ENCODE measurements around the gene PREB. TPM values are rescaled to one million over a fixed set of nuclear protein-coding genes. Genes with fewer than 3 reads are reported as not detected.

Gene PREB
- total RNA-seq, 2 donors from 2014 or later, result 74.0 to 88.9 TPM

DNA sequence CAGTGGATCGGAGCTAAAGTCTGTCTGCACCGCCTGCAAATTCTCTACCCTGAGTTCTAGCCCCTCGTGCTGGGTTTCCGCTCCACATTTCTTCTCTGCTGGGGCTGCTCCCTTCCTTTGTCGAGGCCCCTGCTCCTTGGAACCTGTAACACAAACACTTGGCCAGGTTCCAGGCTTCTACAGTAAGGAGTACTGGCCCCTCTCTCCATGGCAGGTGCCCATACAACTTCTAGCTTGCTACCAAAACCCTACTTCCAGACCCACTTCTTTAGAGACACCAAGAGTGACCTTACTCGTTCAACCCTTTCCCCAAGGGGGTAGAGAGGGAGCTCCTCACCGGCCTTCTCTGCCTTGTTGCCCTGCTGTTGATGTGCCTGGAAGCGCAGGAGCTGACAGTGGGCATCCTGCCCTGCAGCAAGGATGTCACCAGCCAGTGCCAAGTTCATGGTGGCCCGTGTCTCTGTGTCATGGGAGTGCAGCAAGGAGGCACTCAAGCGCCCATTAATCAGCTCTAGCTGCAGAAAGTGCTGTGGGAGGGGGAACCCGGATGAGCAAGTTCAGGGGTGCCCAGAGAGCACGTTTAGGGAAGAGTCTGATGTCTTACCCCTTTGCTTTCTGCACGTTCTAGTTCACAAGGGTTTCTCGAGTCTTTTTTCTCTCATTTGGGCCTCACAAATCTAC lies 1.1 kb downstream of the PREB start:
- intact Hi-C loops (cut with DNase I), result no loop called here
- peaks cover 7 to 17% of the 10 kb centered on the region in 2 donors for H3K36me3 ChIP-seq
- no peaks in the 10 kb centered on the region for H3K27me3 ChIP-seq (replicated peaks; ENCODE audit: insufficient read depth)
- peak overlapping the region; percentile 78 to 96 for H3K4me3 ChIP-seq
- peaks cover 8% of the 10 kb centered on the region for H3K4me1 ChIP-seq (replicated peaks)
- WGBS, result 31% methylated on average over 13 of the region's 14 CpGs
- H3K27ac ChIP-seq, result peak overlapping the region; percentile 82 to 88
- H3K9me3 ChIP-seq, result no peaks in the 10 kb centered on the region
- DNase-seq (ENCODE audit: low spot score), result no peak
- TF ChIP-seq, protein P1, sequence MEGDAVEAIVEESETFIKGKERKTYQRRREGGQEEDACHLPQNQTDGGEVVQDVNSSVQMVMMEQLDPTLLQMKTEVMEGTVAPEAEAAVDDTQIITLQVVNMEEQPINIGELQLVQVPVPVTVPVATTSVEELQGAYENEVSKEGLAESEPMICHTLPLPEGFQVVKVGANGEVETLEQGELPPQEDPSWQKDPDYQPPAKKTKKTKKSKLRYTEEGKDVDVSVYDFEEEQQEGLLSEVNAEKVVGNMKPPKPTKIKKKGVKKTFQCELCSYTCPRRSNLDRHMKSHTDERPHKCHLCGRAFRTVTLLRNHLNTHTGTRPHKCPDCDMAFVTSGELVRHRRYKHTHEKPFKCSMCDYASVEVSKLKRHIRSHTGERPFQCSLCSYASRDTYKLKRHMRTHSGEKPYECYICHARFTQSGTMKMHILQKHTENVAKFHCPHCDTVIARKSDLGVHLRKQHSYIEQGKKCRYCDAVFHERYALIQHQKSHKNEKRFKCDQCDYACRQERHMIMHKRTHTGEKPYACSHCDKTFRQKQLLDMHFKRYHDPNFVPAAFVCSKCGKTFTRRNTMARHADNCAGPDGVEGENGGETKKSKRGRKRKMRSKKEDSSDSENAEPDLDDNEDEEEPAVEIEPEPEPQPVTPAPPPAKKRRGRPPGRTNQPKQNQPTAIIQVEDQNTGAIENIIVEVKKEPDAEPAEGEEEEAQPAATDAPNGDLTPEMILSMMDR (IDR thresholded peaks at IDR 0.05), result no peak
- no peak for TF ChIP-seq POLR2A (IDR thresholded peaks at IDR 0.05)
- no peak for TF ChIP-seq POLR2AphosphoS5 (IDR thresholded peaks at IDR 0.05)

DNA sequence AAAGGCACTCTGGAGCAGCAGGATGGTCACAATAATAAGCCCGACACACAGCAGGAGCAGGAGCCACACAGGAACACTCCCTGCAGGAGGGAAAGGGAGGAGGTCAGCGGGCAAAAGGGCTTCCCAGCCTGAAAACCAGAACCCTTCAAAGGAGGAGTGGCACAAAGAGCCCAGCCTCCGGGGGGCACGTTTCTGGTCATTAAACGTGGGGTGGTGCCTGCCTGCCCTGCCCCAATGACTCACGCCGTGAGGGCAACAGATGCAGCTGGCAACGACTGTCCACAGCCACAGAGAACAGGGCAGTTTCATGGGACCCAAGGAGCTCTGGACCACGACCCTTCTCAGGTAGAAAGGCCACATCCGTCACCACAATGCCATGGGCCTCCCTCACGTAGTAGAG lies 3.0 kb downstream of the PREB start:
- WGBS, result 93% methylated on average over 11 of the region's 11 CpGs
- H3K4me1 ChIP-seq (replicated peaks), result peaks cover 8% of the 10 kb centered on the region
- TF ChIP-seq POLR2AphosphoS5 (IDR thresholded peaks at IDR 0.05), result no peak
- no peak for TF ChIP-seq POLR2A (IDR thresholded peaks at IDR 0.05)
- TF ChIP-seq, protein P1 (IDR thresholded peaks at IDR 0.05), result no peak
- DNase-seq (ENCODE audit: low spot score), result no peak
- H3K36me3 ChIP-seq, result peaks cover 7 to 17% of the 10 kb centered on the region in 2 donors
- H3K4me3 ChIP-seq, result no peak overlapping the region
- no peaks in the 10 kb centered on the region for H3K9me3 ChIP-seq
- intact Hi-C loops (cut with DNase I), result no loop called here
- H3K27me3 ChIP-seq (replicated peaks; ENCODE audit: insufficient read depth), result no peaks in the 10 kb centered on the region
- H3K27ac ChIP-seq, result no peak overlapping the region

DNA sequence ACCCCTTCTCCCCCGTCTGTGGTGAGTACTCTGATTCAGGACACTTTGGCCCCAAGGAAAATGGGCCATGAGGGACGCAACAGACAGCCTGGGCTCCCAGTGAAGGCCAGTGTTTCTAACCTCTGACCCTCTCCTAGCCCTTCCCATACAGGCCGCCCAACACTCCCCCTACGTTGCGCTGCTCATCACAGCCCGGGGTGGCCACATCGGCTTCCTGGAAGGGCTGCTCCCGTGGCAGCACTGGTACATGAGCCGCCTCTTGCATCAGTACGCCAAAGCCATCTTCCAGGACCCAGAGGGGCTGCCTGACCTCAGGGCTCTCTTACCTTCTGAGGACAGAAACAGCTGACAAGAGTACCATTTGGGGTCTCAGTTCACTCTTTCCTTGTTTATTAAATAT lies 4.0 kb downstream of the PREB start:
- no peak for DNase-seq (ENCODE audit: low spot score)
- Histone ChIP-seq H3K36me3 (peaks cover 7 to 17% of the 10 kb centered on the region in 2 donors), H3K4me1 (replicated peaks) (peaks cover 8% of the 10 kb centered on the region), H3K27me3 (replicated peaks; ENCODE audit: insufficient read depth) (no peaks in the 10 kb centered on the region), H3K9me3 (no peaks in the 10 kb centered on the region), H3K27ac (no peak overlapping the region), H3K4me3 (no peak overlapping the region)
- intact Hi-C loops (cut with DNase I), result no loop called here
- WGBS, result 90% methylated on average over 10 of the region's 10 CpGs
- TF ChIP-seq, protein P1 (IDR thresholded peaks at IDR 0.05), result no peak
- TF ChIP-seq POLR2A (IDR thresholded peaks at IDR 0.05), result no peak
- TF ChIP-seq POLR2AphosphoS5 (IDR thresholded peaks at IDR 0.05), result no peak

DNA sequence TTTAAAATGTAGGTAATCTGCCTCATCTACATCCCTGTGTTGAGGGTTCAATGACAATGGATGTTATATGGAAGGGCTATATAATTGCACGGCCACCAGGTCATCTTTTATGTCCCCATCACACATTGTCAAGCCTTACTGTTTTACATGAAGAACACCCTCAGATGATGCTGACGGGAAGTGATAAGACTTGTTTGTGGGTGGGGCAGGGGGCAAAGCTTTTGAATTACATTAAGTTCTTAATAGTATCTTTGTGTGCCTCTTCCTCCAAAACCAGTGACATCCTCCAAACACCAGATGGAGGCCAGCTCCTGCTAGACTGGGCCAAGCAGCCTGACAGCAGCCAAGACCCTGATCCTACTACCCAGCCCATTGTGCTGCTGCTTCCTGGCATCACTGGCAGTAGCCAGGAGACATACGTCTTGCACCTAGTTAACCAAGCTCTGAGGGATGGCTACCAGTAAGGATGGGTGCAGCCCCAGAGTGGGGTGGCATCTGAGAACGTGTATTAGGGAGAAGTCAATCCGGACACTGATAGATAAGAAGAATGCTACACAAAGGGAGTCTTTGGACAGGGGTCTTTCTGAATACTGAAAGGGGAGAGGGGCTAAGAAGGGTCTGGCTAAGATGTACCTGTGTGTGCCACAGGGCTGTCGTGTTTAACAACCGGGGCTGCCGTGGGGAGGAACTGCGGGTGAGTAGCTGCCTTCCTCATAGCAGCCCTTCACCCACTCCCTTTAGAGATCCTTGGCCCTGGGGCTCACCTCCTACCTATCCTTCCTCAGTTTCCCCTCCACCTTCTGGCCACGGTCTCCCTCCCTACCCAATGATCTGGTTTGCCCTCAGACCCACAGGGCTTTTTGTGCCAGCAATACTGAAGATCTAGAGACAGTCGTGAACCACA lies 5.5 kb downstream of the PREB start:
- no peaks in the 10 kb centered on the region for H3K27me3 ChIP-seq (replicated peaks; ENCODE audit: insufficient read depth)
- intact Hi-C loops (cut with DNase I), result no loop called here
- H3K27ac ChIP-seq, result no peak overlapping the region
- peaks cover 7 to 17% of the 10 kb centered on the region in 2 donors for H3K36me3 ChIP-seq
- DNase-seq (ENCODE audit: low spot score), result no peak
- H3K4me1 ChIP-seq (replicated peaks), result peaks cover 8% of the 10 kb centered on the region
- 75% methylated on average over 11 of the region's 11 CpGs for WGBS
- no peak overlapping the region for H3K4me3 ChIP-seq
- H3K9me3 ChIP-seq, result no peaks in the 10 kb centered on the region
- TF ChIP-seq POLR2AphosphoS5 (IDR thresholded peaks at IDR 0.05), result no peak
- TF ChIP-seq POLR2A (IDR thresholded peaks at IDR 0.05), result no peak
- TF ChIP-seq, protein P1 (IDR thresholded peaks at IDR 0.05), result no peak
